GM19438 (cell line): ENCODE data around the gene ACOX1.

Experiments
- ATAC-seq: cut with Tn5 transposase; IDR thresholded peaks from one replicate; pipeline ENCODE4 v1.9.1; 2021; ENCODE audit warnings: low read depth; ENCODE audit not compliant: unreplicated experiment

Gene ACOX1

DNA sequence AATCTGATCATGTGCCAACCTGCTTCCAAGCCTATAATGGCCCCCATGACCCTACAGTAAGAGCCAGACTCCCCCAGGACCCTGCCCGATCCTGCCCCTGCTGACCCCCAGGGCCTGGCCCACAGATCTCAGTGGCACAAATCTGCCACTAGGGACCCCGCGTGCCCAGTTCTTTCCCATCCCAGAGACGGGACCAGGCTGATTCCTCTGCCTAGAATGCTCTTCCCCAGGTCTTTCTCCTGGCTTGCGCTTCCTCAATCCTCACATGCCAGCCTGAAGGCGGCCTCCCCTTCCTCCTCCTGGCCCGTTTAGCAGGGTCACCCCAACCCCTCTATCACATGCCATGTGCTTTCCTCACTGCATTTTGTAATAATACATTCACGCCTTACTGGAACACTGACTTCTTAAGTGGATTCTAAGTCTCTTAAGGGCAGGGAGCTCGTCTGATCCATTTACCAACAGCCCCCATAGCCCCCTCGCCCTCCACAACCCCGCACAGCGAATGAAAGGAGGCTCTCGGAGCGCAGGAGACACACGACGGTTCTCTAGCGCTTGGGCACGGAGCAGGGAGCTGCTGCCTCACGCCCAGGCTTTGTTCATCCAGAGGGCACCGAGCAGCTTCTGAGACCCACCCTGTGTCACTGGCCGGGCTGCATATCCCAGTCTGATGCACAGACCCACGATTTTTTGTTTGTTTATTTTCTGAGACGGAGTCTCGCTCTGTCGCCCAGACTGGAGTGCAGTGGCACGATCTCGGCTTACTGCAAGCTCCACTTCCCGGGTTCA lies 83.4 kb downstream of the ACOX1 start:
- ATAC-seq, result no peak

DNA sequence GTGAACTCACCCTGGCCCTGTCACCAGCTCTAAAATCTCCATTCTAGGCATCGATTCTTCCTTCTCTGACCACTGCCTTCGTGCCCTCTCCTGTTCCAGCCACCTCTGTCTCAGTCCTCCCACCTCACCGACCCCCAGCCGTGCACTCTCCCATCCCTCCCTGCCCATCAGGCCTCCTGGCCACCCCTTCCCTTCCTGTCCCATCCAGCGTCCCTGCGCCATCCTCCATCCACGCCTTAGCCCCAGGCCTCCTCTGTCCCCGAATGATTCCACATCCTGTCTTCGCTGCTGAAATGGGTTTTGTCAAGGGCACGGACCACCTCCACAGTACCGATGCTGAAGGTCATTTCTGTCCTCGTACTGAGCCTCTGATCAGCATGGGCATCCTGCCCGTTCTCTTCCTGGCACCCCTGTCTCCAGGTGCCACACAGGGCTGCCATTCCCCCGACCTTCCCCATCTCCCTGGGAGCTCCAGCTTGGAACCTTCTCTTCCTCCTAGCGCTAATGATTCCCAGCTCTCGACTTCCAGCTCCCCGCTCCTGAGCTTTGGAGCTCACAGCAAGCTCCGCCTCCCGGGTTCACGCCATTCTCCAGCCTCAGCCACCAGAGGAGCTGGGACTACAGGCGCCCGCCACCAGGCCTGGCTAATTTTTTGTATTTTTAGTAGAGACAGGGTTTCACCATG lies 84.8 kb downstream of the ACOX1 start:
- ATAC-seq, result no peak

DNA sequence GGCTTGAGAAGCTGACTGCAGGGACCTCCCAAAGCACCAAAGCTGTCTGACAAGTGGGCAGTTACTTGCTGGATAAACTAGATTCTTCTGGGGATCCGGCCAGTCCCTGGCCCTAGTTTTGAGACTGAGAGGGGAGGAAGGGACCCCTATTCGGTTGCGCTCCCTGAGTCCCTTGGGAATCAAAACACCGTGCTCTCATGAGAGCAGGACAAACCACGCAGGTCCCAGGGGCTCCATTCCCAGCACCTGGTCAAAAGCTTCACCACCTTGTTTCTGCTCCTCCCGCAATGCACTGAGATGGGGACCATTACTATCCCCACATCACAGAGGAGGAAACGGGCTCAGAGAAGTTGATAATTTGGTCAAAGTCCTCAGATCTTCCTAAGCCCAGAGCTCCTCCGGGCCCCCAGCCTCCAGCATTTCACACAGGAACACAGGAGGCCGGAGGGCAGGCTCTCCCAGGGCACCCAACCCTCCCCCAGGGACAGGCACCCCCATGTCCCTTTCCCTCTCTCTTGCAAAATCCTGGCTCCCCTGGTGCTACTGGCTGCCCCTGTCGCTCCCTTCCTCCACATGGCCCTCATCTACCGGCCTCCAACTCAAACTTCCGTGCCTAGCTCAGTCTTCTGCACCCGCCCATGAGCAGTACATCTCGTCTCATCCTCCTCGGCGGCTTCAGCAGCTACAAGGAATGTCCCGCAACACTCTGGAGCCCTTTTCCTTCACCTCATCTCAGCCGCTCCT lies 85.5 kb downstream of the ACOX1 start:
- ATAC-seq, result no peak

DNA sequence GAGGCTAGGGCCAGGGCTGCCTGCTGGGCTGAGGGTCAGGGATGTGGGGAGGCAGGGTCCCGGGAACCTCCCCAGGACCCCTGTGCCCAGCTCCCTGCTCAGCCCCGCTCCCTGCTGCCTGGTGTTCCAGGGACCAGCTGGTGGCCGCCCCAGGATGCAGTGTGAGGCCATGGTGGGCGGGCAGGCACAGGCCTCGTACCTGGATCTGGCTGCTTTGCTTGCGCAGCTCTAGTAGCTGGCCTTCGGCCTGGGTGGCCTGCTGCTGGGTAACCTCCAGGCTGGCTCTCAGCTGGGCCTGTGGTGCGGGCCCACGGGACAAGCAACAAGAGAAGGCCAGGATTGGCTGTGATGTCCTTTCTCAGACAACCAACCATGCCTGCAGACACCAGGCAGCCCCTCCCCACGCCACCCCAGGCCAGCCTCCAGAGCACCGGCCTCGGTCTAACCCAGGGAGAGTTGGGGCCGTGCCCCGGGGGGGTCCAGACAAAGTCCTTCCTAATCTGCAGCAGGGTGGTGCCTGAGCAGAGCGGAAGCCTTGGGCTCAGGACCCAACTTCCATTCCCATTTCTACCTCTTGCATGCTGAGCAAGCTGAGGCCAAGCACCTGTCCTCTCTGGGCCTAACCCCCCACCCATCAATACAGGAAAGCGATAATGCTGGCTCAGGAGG lies 86.3 kb downstream of the ACOX1 start:
- no peak for ATAC-seq

DNA sequence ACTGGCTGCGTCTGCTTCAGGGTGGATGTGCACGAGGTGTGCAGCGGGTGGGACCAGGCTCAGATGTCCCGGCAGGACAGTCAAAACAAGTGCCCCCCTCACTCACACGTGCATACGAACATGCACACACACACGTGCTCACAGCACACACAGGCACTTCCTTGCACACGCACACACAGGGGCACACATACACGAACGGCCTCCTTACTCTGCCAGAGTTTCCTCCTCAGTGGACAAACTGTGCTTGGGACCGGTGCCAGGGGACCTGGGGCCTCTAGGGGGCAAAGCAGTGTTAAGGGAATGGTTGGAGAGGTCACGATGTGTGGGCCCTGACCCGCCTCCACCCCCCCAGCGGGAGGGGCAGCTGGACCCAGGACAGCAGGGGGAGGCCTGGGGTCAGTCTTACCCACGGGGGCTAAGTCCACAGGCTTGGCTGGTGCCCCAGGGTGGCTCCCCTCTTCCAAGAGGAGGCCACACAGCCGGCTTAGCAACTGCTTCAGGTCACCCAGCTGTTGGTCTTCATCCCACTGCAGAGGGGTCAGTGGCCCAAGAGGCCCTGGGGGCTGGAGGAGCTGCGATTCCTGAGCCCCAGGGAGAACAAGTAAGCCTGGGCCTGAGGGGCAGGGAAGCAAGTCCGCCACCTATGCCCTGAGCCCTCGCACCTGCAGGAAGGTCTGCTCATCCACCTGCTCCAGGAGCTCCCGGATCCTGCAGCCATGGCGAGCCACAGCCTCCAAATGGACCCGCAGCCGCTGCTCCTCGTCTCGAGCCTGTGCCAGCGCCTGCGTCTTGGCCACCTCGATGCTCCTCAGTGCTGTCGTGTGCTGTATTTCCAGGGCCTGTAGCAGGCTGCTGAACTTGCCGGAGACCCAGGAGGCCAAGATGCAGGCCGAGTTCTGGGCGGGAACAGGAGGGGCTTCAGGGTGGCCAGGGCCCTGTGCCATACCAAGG lies 87.1 kb downstream of the ACOX1 start:
- no peak for ATAC-seq
